Measurements from ENCODE around the gene SSX2. TPM values are rescaled to one million over a fixed set of nuclear protein-coding genes. Genes with fewer than 3 reads are reported as not detected.
"Not testable (repeated sequence)": the region's sequence is repeated elsewhere in the genome, so short reads cannot be mapped to it uniquely, and the experiment has no call there.

SSX2 gene, protein sequence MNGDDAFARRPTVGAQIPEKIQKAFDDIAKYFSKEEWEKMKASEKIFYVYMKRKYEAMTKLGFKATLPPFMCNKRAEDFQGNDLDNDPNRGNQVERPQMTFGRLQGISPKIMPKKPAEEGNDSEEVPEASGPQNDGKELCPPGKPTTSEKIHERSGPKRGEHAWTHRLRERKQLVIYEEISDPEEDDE
- total RNA-seq, result not detected
- not detected for total RNA-seq (2013)
- total RNA-seq, result 0 reads per million in 29 experiments

DNA sequence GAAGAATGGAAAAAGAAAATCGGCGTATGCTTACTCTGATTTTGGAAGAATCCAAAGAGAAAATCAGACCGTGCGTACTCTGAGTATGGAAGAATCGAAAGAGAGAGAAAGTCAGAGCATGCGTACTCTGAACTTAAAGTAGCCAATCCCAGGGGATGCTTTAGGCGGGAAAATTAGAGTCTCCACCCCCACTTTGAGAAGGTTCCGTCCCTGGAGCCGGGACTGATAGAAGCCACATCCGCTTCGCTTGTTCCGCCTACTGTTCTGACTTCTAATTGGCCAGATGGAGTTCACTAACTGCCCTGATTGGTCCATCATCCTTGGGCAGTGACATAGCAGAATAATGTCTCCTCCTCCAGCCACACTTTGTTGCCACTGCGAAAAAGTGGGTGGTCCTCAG lies at the start of gene SSX2:
SSX2 (minus strand) TSS at position 101 of the 400 bp plus-strand sequence. CDS start 1,429 bp downstream, outside the sequence.
- H3K36me3 Mint-ChIP-seq; H3K4me1 Mint-ChIP-seq; H3K4me3 Mint-ChIP-seq; H3K27ac ChIP-seq (ENCODE audit: low read length); H3K36me3 ChIP-seq (ENCODE audit: control insufficient read depth in 2 of 2, extremely low read depth in 1 of 2, insufficient read depth in 1 of 2, low read length in 1 of 2); H3K27ac Mint-ChIP-seq; H3K27me3 Mint-ChIP-seq; H3K9me3 ChIP-seq; CTCF ChIA-PET; H3K27me3 ChIP-seq (replicated peaks in 1 of 2; ENCODE audit: control insufficient read depth in 2 of 2, extremely low read depth in 1 of 2, insufficient read depth in 2 of 2, low read length in 1 of 2); H3K9me3 Mint-ChIP-seq; POLR2A ChIA-PET; ATAC-seq (replicated peaks in 1 of 4); H3K4me3 ChIP-seq (ENCODE audit: control insufficient read depth in 1 of 2, extremely low read depth in 1 of 2, low read length in 1 of 2); H3K4me1 ChIP-seq (ENCODE audit: control insufficient read depth in 1 of 2, extremely low read depth in 1 of 2, insufficient read depth in 2 of 2, low read length in 2 of 2); DNase-seq: not testable (repeated sequence)
- no CpG with 5 or more reads among the region's 13 CpGs for WGBS (ENCODE audit: insufficient coverage)

DNA sequence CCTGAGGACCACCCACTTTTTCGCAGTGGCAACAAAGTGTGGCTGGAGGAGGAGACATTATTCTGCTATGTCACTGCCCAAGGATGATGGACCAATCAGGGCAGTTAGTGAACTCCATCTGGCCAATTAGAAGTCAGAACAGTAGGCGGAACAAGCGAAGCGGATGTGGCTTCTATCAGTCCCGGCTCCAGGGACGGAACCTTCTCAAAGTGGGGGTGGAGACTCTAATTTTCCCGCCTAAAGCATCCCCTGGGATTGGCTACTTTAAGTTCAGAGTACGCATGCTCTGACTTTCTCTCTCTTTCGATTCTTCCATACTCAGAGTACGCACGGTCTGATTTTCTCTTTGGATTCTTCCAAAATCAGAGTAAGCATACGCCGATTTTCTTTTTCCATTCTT lies 44.0 kb upstream of the SSX2 start, which contains the start of gene SSX2B:
SSX2B (plus strand) TSS at position 301 of the 400 bp plus-strand sequence. CDS start 1,429 bp downstream, outside the sequence.
- H3K4me1 Mint-ChIP-seq; H3K4me3 Mint-ChIP-seq; ATAC-seq (replicated peaks in 1 of 4); H3K4me1 ChIP-seq (ENCODE audit: control insufficient read depth in 1 of 2, extremely low read depth in 1 of 2, insufficient read depth in 2 of 2, low read length in 2 of 2); H3K27me3 ChIP-seq (replicated peaks in 1 of 2; ENCODE audit: control insufficient read depth in 2 of 2, extremely low read depth in 1 of 2, insufficient read depth in 2 of 2, low read length in 1 of 2); H3K36me3 Mint-ChIP-seq; H3K36me3 ChIP-seq (ENCODE audit: control insufficient read depth in 2 of 2, extremely low read depth in 1 of 2, insufficient read depth in 1 of 2, low read length in 1 of 2); H3K27ac ChIP-seq (ENCODE audit: low read length); DNase-seq; H3K27me3 Mint-ChIP-seq; H3K9me3 ChIP-seq; POLR2A ChIA-PET; H3K27ac Mint-ChIP-seq; H3K4me3 ChIP-seq (ENCODE audit: control insufficient read depth in 1 of 2, extremely low read depth in 1 of 2, low read length in 1 of 2); CTCF ChIA-PET; H3K9me3 Mint-ChIP-seq: not testable (repeated sequence)
- no CpG with 5 or more reads among the region's 13 CpGs for WGBS (ENCODE audit: insufficient coverage)

DNA sequence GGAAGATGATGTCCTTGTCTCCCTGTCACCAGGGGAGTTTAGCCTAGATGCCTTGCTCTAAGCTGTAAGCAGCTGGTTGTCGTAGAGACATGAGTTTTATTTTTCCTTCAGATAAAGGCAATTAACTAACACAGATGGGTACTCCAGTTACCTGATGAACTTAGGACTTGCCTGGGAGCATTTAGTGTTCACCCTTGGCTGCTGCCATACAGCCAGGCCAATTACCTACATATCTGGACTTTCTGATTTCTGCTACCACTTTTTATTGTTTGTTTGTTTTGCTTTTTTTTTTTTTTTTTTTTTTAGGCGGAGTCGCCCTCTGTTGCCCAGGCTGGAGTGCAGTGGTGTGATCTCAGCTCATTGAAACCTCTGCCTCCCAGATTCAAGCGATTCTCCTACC lies 14.9 kb downstream of the SSX2 start:
- CTCF ChIA-PET; H3K9me3 Mint-ChIP-seq; H3K36me3 Mint-ChIP-seq; ATAC-seq (replicated peaks in 1 of 4); H3K27me3 Mint-ChIP-seq; H3K27ac Mint-ChIP-seq; H3K36me3 ChIP-seq (ENCODE audit: control insufficient read depth in 2 of 2, extremely low read depth in 1 of 2, insufficient read depth in 1 of 2, low read length in 1 of 2); H3K4me1 ChIP-seq (ENCODE audit: control insufficient read depth in 1 of 2, extremely low read depth in 1 of 2, insufficient read depth in 2 of 2, low read length in 2 of 2); DNase-seq; POLR2A ChIA-PET; H3K4me3 Mint-ChIP-seq; H3K4me3 ChIP-seq (ENCODE audit: control insufficient read depth in 1 of 2, extremely low read depth in 1 of 2, low read length in 1 of 2); H3K27me3 ChIP-seq (replicated peaks in 1 of 2; ENCODE audit: control insufficient read depth in 2 of 2, extremely low read depth in 1 of 2, insufficient read depth in 2 of 2, low read length in 1 of 2); H3K27ac ChIP-seq (ENCODE audit: low read length); H3K9me3 ChIP-seq; H3K4me1 Mint-ChIP-seq: not testable (repeated sequence)
- no CpG with 5 or more reads among the region's 4 CpGs for WGBS (ENCODE audit: insufficient coverage)

DNA sequence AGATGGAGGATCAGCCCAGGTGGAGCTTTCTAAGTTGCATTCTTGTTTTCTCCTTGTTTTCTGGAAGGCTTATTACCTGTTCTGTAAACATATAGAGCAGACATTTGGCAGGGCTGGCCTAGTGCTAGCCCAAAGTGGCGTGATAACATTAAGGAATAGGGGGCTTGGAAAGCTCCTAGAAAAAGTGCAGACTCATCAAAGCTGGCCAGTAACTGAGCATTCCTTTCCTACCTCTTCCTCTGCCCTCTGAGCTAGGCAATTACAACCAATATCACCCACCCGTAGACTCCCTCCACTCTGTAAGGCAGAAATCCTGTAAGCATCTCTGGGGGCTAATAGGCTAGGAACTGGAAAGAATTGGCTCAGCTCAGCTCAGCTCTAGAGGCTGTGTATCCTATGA lies 44.8 kb downstream of the SSX2 start:
- DNase-seq; H3K27me3 Mint-ChIP-seq; H3K36me3 ChIP-seq (ENCODE audit: control insufficient read depth in 2 of 2, extremely low read depth in 1 of 2, insufficient read depth in 1 of 2, low read length in 1 of 2); H3K36me3 Mint-ChIP-seq; CTCF ChIA-PET; H3K4me3 Mint-ChIP-seq; POLR2A ChIA-PET; H3K27ac ChIP-seq (ENCODE audit: low read length); H3K27me3 ChIP-seq (replicated peaks in 1 of 2; ENCODE audit: control insufficient read depth in 2 of 2, extremely low read depth in 1 of 2, insufficient read depth in 2 of 2, low read length in 1 of 2); H3K4me3 ChIP-seq (ENCODE audit: control insufficient read depth in 1 of 2, extremely low read depth in 1 of 2, low read length in 1 of 2); H3K9me3 Mint-ChIP-seq; H3K9me3 ChIP-seq; H3K4me1 Mint-ChIP-seq; ATAC-seq (replicated peaks in 1 of 4); H3K4me1 ChIP-seq (ENCODE audit: control insufficient read depth in 1 of 2, extremely low read depth in 1 of 2, insufficient read depth in 2 of 2, low read length in 2 of 2); H3K27ac Mint-ChIP-seq: not testable (repeated sequence)
- no CpG with 5 or more reads among the region's 2 CpGs for WGBS (ENCODE audit: insufficient coverage)

DNA sequence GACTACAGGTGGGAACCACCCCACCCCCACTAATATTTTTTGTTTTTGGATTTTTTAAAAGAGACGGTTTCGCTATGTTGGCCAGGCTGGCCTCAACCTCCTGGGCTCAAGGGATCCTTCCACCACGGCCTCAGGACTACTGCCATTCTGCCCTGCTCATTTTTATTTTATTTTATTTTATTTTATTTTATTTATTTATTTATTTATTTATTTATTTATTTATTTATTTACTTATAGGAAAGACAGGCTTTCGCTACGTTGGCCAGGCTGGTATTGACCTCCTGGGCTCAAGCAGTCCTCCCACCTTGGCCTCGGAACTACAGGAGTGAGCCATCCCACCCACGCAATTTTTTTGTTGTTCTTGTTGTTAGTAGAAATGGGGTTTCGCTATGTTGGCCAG lies 51.5 kb downstream of the SSX2 start:
- H3K9me3 Mint-ChIP-seq; H3K9me3 ChIP-seq; H3K36me3 Mint-ChIP-seq; H3K4me1 ChIP-seq (ENCODE audit: control insufficient read depth in 1 of 2, extremely low read depth in 1 of 2, insufficient read depth in 2 of 2, low read length in 2 of 2); POLR2A ChIA-PET; H3K27me3 ChIP-seq (replicated peaks in 1 of 2; ENCODE audit: control insufficient read depth in 2 of 2, extremely low read depth in 1 of 2, insufficient read depth in 2 of 2, low read length in 1 of 2); H3K27ac Mint-ChIP-seq; DNase-seq; H3K27ac ChIP-seq (ENCODE audit: low read length); ATAC-seq (replicated peaks in 1 of 4); H3K4me3 ChIP-seq (ENCODE audit: control insufficient read depth in 1 of 2, extremely low read depth in 1 of 2, low read length in 1 of 2); CTCF ChIA-PET; H3K4me1 Mint-ChIP-seq; H3K4me3 Mint-ChIP-seq; H3K36me3 ChIP-seq (ENCODE audit: control insufficient read depth in 2 of 2, extremely low read depth in 1 of 2, insufficient read depth in 1 of 2, low read length in 1 of 2): not testable (repeated sequence)
- peaks cover 6 to 27% of the 10 kb centered on the region in 2 donors for H3K27me3 Mint-ChIP-seq
- WGBS (ENCODE audit: insufficient coverage), result no CpG with 5 or more reads among the region's 8 CpGs

DNA sequence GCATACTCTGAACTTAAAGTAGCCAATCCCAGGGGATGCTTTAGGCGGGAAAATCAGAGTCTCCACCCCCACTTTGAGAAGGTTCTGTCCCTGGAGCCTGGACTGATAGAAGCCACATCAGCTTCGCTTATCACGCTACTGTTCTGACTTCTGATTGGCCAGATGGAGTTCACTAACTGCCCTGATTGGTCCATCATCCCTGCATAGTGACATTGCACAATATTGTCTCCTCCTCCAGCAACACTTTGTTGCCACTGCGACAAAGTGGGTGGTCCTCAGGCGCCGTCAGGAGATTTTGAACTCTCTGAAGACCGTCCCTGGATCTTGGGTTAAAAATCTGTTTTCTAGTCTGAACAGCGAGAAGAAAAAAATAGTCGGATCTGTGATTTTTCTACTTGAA lies 52.2 kb downstream of the SSX2 start, which contains the start of gene SSX7:
SSX7 (minus strand) TSS at position 101 of the 400 bp plus-strand sequence. CDS start 1,428 bp downstream, outside the sequence.
- 83% methylated on average over 1 of the region's 9 CpGs for WGBS (ENCODE audit: insufficient coverage)
- CTCF ChIA-PET; H3K27me3 ChIP-seq (replicated peaks in 1 of 2; ENCODE audit: control insufficient read depth in 2 of 2, extremely low read depth in 1 of 2, insufficient read depth in 2 of 2, low read length in 1 of 2); H3K9me3 Mint-ChIP-seq; H3K4me1 Mint-ChIP-seq; H3K4me1 ChIP-seq (ENCODE audit: control insufficient read depth in 1 of 2, extremely low read depth in 1 of 2, insufficient read depth in 2 of 2, low read length in 2 of 2); ATAC-seq (replicated peaks in 1 of 4); H3K27ac Mint-ChIP-seq; H3K4me3 Mint-ChIP-seq; DNase-seq; H3K9me3 ChIP-seq; H3K36me3 Mint-ChIP-seq; H3K36me3 ChIP-seq (ENCODE audit: control insufficient read depth in 2 of 2, extremely low read depth in 1 of 2, insufficient read depth in 1 of 2, low read length in 1 of 2); POLR2A ChIA-PET; H3K27ac ChIP-seq (ENCODE audit: low read length); H3K4me3 ChIP-seq (ENCODE audit: control insufficient read depth in 1 of 2, extremely low read depth in 1 of 2, low read length in 1 of 2): not testable (repeated sequence)
- H3K27me3 Mint-ChIP-seq, result peaks cover 6 to 27% of the 10 kb centered on the region in 2 donors

DNA sequence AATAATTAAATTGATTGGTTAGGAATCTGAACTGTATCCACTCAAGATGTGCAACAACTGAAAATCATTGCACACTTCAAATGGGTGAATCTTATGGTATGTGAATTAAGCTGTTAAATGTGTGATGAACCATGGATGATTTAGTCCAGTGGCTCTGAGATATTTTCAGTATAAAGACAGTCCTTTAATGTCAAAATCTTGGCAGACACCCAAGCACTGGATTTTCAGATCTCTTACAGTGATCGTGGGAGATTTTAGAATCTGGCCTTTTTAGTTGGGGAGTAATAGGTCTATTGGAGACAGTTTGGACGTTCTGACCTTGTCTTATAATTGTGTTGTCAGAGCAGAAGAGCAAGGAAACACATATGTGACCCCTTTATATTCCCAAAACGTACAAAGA lies 56.3 kb downstream of the SSX2 start:
- no CpG with 5 or more reads among the region's 3 CpGs for WGBS (ENCODE audit: insufficient coverage)
- POLR2A ChIA-PET; H3K4me1 Mint-ChIP-seq; H3K4me3 ChIP-seq (ENCODE audit: control insufficient read depth in 1 of 2, extremely low read depth in 1 of 2, low read length in 1 of 2); H3K27ac Mint-ChIP-seq; H3K27ac ChIP-seq (ENCODE audit: low read length); H3K9me3 ChIP-seq; ATAC-seq (replicated peaks in 1 of 4); H3K27me3 ChIP-seq (replicated peaks in 1 of 2; ENCODE audit: control insufficient read depth in 2 of 2, extremely low read depth in 1 of 2, insufficient read depth in 2 of 2, low read length in 1 of 2); H3K4me3 Mint-ChIP-seq; H3K36me3 ChIP-seq (ENCODE audit: control insufficient read depth in 2 of 2, extremely low read depth in 1 of 2, insufficient read depth in 1 of 2, low read length in 1 of 2); CTCF ChIA-PET; H3K36me3 Mint-ChIP-seq; H3K4me1 ChIP-seq (ENCODE audit: control insufficient read depth in 1 of 2, extremely low read depth in 1 of 2, insufficient read depth in 2 of 2, low read length in 2 of 2); H3K9me3 Mint-ChIP-seq; DNase-seq: not testable (repeated sequence)
- H3K27me3 Mint-ChIP-seq, result peaks cover 6 to 27% of the 10 kb centered on the region in 2 donors

Data from T-cell (primary cell).